ENCODE data around the gene SGF29.
"Not testable (repeated sequence)": the region's sequence is repeated elsewhere in the genome, so short reads cannot be mapped to it uniquely, and the experiment has no call there.

SGF29 gene

GRCh38 chr16:28531777-28532744 lies 21.7 kb upstream of the SGF29 start:
- in situ Hi-C loops (cut with MboI; ENCODE audit: low pct_unique_long_range_greater_than_20kb, low sequenced_read_pairs): loop anchor here (25.0 kb wide), 1 partner anchor 405 kb away; the partner anchor contains the start of genes CD19 and RABEP2
- no peak for DNase-seq

DNA sequence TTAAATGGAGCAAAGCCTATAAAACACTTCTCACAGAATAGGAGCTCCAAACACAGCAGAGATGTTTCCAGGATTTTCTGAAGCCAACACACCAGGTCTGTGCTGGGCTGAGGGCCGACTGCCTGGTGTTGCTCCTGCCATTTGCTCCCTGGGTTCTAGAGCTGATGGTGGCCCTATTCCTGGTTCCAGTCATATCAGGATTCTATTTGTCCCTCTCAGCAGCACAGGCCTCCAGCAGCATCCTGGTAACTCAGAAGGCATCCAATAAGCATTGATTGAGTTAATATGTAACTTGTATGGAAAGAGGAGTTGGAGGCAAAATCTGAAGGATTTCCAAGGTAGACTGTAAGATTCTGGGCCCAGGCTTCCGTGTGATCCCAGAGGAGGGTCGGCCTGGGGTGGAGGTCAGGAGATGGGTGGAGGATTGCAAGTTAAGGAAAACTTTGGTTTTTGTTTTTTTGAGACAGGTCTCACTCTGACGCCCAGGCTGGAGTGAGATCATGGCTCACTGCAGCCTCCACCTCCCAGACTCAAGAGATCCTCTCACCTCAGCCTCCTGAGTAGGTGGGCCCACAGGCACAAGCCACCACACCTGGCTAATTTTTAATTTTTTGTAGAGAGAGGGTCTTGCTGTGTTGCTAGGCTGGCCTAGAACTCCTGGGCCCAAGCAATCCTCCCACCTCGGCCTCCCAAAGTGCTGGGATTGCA lies 20.6 kb upstream of the SGF29 start:
- in situ Hi-C loops (cut with MboI; ENCODE audit: low pct_unique_long_range_greater_than_20kb, low sequenced_read_pairs): loop anchor here (25.0 kb wide), 1 partner anchor 404 kb away; the partner anchor contains the start of genes CD19 and RABEP2

DNA sequence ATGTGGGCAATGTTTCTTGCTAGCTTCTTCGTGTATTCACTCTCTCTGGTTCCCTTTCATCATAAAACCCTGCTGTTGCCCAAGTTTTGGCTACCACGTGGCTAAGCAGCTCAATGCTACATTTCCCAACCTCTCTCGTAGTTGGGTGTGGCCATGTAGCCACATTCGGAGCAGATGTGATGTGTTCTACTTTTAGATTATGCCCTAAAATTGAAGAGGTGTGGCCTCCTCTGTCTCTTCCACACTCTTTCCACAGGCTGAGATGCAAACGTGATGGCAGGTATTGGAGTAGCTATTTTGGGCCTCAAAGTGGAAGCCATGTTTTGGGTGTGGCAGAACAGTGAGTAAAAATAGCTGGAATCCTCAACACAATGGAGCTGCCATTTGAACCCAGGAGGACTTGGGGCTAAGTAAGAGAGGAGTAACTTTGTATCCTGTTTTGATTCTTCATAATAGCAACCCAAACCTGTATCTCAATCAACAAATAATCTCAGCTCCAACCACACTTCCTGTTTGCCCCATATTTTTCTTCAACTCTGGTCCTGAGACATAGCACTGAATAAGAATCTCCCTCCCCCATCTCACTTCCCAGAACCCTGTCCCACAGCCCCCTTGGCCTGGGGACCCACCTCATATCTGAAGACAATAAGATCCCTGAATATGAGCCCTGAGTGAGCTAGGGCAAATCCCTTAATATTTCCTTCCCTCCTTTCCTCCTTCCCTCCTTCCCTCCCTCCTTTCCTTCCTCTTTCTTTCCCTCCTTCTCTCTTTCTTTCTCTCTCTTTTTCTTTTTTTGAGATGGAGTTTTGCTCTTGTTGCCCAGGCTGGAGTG lies 19.0 kb upstream of the SGF29 start:
- DNase-seq: no peak
- in situ Hi-C loops (cut with MboI; ENCODE audit: low pct_unique_long_range_greater_than_20kb, low sequenced_read_pairs): loop anchor here (25.0 kb wide), 1 partner anchor 403 kb away; the partner anchor contains the start of genes CD19 and RABEP2

More for the DNA sequence above, 20.6 kb upstream of the SGF29 start:
- DNase-seq: no peak

DNA sequence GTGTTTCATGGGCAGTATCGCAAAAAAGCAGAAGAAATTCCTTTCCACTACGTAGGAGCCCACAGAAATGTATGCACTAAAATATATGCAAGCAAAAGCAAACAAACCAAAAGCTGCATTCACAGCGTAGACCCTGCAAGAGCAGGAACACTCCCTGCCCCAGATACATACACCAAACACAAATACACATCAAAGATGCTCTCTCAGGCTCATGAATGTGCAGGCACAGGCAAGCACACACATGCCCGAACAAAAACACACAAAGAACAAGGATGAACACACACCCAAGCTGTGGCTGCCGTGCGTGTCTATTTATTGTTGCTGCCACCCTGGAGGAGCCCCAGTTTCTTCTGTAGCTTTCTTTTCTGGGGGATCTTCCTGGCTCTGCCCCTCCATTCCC lies 16.6 kb upstream of the SGF29 start:
- DNase-seq: no peak
- in situ Hi-C loops (cut with MboI; ENCODE audit: low pct_unique_long_range_greater_than_20kb, low sequenced_read_pairs): loop anchor here (25.0 kb wide), 1 partner anchor 400 kb away; the partner anchor contains the start of genes CD19 and RABEP2

GRCh38 chr16:28537964-28538732 lies 15.6 kb upstream of the SGF29 start:
- no peak for DNase-seq
- in situ Hi-C loops (cut with MboI; ENCODE audit: low pct_unique_long_range_greater_than_20kb, low sequenced_read_pairs): loop anchor here (25.0 kb wide), 1 partner anchor 399 kb away; the partner anchor contains the start of genes CD19 and RABEP2

GRCh38 chr16:28538733-28539596 lies 14.8 kb upstream of the SGF29 start, which contains the start of gene NUPR1:
Gene NUPR1, minus strand, starts transcription at chr16:28538974. Its CDS starts 67 bp downstream, at chr16:28538907.
- no peak for DNase-seq
- in situ Hi-C loops (cut with MboI; ENCODE audit: low pct_unique_long_range_greater_than_20kb, low sequenced_read_pairs): loop anchor here (25.0 kb wide), 1 partner anchor 398 kb away; the partner anchor contains the start of genes CD19 and RABEP2

DNA sequence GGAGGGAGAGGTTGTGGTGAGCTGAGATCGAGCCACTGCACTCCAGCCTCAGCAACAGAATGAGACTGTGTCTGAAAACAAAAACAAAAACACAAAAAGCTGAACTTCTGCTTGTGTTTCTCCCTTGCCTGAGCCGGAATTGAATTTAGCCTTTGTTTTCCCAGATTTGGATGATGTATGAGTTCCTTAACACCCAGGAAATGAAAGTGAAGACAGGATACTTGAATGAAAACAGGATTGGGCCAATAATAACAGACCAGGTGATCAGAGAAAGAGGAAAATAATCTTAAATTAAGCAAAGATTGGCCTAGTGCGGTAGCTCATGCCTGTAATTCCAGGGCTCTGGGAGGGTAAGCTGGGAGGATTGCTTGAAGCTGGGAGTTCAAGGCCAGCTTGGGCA lies 13.4 kb upstream of the SGF29 start:
- DNase-seq: no peak
- in situ Hi-C loops (cut with MboI; ENCODE audit: low pct_unique_long_range_greater_than_20kb, low sequenced_read_pairs): loop anchor here (5.0 to 25.0 kb wide), 2 partner anchors 48 to 397 kb away; partner anchors contain the start of genes APOBR, CD19, CLN3 and RABEP2

- no peak for DNase-seq
- in situ Hi-C loops (cut with MboI; ENCODE audit: low pct_unique_long_range_greater_than_20kb, low sequenced_read_pairs): loop anchor here (5.0 to 25.0 kb wide), 2 partner anchors 50 to 395 kb away; partner anchors contain the start of genes APOBR, CD19, CLN3 and RABEP2
These were observed 11.1 kb upstream of the SGF29 start for GRCh38 chr16:28542646-28543045.

- peak; percentile 68 for DNase-seq
- in situ Hi-C loops (cut with MboI; ENCODE audit: low pct_unique_long_range_greater_than_20kb, low sequenced_read_pairs): loop anchor here (5.0 to 25.0 kb wide), 2 partner anchors 51 to 394 kb away; partner anchors contain the start of genes APOBR, CD19, CLN3 and RABEP2
These were observed 10.6 kb upstream of the SGF29 start for GRCh38 chr16:28543072-28543471.

- no peak for DNase-seq
- in situ Hi-C loops (cut with MboI; ENCODE audit: low pct_unique_long_range_greater_than_20kb, low sequenced_read_pairs): loop anchor here (5.0 to 25.0 kb wide), 2 partner anchors 53 to 392 kb away; partner anchors contain the start of genes APOBR, CD19, CLN3 and RABEP2
These were observed 8.7 kb upstream of the SGF29 start for GRCh38 chr16:28544998-28545397.

DNA sequence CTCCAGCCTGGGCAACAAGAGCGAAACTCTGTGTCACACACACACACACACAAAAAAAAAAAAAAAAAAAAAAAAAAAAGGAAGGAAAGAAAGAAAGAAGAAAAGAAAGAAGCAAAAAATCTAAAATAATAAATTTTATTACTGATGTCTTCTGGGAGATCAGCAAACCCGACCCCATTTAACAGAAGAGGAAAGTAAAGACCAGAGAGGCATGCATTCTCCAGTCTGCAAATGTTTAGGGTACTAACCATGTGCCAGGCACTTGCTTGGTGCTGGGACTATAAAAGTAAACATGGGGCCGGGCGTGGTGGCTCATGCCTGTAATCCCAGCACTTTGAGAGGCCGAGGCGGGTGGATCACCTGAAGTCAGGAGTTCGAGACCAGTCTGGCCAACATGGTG lies 7.8 kb upstream of the SGF29 start:
- not testable (repeated sequence) for DNase-seq
- in situ Hi-C loops (cut with MboI; ENCODE audit: low pct_unique_long_range_greater_than_20kb, low sequenced_read_pairs): loop anchor here (25.0 kb wide), 1 partner anchor 391 kb away; the partner anchor contains the start of genes CD19 and RABEP2

- no peak for DNase-seq
- in situ Hi-C loops (cut with MboI; ENCODE audit: low pct_unique_long_range_greater_than_20kb, low sequenced_read_pairs): loop anchor here (25.0 kb wide), 1 partner anchor 391 kb away; the partner anchor contains the start of genes CD19 and RABEP2
These were observed 7.1 kb upstream of the SGF29 start for GRCh38 chr16:28546626-28547025.

GRCh38 chr16:28548306-28548802 lies 5.4 kb upstream of the SGF29 start:
- no peak for DNase-seq
- in situ Hi-C loops (cut with MboI; ENCODE audit: low pct_unique_long_range_greater_than_20kb, low sequenced_read_pairs): loop anchor here (25.0 kb wide), 1 partner anchor 389 kb away; the partner anchor contains the start of genes CD19 and RABEP2

DNA sequence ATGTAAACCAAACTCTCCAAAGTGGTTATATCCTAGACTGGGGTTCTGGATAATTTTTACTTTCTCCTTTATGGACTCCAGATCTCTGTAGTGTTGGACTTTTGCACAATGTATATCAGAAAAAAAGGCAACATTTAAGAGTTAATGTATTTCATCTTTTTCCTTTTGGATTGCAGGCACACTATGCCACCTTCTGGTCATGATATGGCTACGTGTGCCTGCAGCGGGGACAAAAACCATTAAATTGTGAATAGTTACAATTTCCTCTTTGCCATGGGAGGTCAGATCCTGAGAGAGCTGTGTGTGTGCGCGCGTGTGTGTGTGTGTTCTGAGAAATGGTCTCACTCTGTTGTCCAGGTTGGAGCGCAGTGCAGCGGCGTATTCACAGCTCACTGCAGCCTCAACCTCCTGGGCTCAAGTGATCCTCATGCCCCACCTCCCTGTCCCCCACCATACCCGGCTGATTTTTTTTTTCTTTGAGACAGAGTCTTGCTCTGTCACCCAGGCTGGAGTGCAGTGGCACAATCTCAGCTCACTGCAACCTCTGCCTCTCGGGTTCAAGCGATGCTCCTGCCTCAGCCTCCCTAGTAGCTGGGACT lies 4.3 kb upstream of the SGF29 start:
- in situ Hi-C loops (cut with MboI; ENCODE audit: low pct_unique_long_range_greater_than_20kb, low sequenced_read_pairs): loop anchor here (25.0 kb wide), 1 partner anchor 388 kb away; the partner anchor contains the start of genes CD19 and RABEP2
- DNase-seq: peak; percentile 76

DNA sequence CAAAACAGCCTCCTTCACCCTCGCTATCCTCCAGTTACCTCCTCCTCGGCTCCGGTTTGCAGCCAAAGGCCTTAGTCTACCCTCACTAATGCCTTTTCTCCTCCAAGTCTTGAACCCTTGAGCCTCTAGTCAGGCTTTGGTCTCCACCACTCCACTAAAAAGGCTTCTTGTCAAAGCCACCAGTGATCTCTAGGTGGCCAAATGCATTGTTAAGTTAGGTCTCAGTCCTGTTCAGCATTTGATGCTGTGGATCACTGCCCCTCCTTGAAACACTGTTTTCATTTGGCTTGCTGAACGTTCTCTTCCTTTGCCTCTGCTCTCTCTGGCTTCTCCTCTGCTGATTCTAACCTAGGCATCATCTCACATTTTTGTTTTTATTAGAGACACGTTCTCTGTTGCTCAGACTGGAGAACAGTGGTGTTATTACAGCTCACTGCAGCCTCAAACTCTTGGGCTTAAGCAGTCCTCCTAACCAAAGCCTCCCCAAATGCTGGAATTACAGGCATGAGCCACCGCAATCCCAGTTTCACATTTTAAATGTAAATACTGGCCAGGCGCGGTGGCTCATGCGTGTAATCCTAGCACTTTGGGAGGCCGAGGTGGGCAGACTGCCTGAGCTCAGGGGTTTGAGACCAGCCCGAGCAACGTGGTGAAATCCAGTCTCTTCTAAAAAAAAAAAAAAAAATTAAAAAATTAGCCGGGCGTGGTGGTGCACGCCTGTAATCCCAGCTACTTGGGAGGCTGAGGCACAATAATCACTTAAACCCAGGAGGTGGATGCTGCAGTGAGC lies 1.1 kb downstream of the SGF29 start:
- in situ Hi-C loops (cut with MboI; ENCODE audit: low pct_unique_long_range_greater_than_20kb, low sequenced_read_pairs): no loop called here
- no peak for DNase-seq
